ENCODE results near the gene LANCL2. TPM values are rescaled to one million over a fixed set of nuclear protein-coding genes. Genes with fewer than 3 reads are reported as not detected.

LANCL2 gene
- total RNA-seq, 6 donors from 2014 or later, result 4.6 to 19.9 (median 12.6) TPM

- no peak for DNase-seq
- Histone ChIP-seq H3K9me3 (no peaks in the 10 kb centered on the region), H3K27ac (no peak overlapping the region), H3K4me1 (no peaks in the 10 kb centered on the region), H3K27me3 (no peaks in the 10 kb centered on the region), H3K36me3 (peaks cover 0 to 14% (median 7%) of the 10 kb centered on the region in 4 donors), H3K4me3 (no peak overlapping the region)
- peak in 1 of 2 donors; percentile 44 for ATAC-seq (ENCODE audit: low FRiP score in 2 of 2)
- WGBS, 2 donors, result 100% methylated on average over 1 to 2 of the region's 2 CpGs
- TF ChIP-seq POLR2A (IDR thresholded peaks at IDR 0.05) (no peak), EP300 (IDR thresholded peaks at IDR 0.05) (no peak), CTCF (IDR thresholded peaks at IDR 0.05) (no peak), POLR2AphosphoS5 (IDR thresholded peaks at IDR 0.05) (no peak)
These were observed 99.3 kb downstream of the LANCL2 start for GRCh38 chr7:55464422-55464821.

GRCh38 chr7:55465691-55466090, 100.6 kb downstream of the LANCL2 start:
- DNase-seq, result no peak
- H3K27me3 ChIP-seq, result no peaks in the 10 kb centered on the region
- WGBS, 2 donors, result 85 to 88% methylated on average over 2 of the region's 2 CpGs

GRCh38 chr7:55467047-55467593, 102.0 kb downstream of the LANCL2 start:
- TF ChIP-seq POLR2AphosphoS5 (IDR thresholded peaks at IDR 0.05) (no peak), EP300 (IDR thresholded peaks at IDR 0.05) (no peak), POLR2A (IDR thresholded peaks at IDR 0.05) (no peak), CTCF (IDR thresholded peaks at IDR 0.05) (no peak)
- DNase-seq (no peak), ATAC-seq (ENCODE audit: low FRiP score in 2 of 2) (no peak)
- peaks cover 0 to 14% (median 7%) of the 10 kb centered on the region in 4 donors for H3K36me3 ChIP-seq
- H3K27ac ChIP-seq, result no peak overlapping the region
- no peaks in the 10 kb centered on the region for H3K27me3 ChIP-seq
- H3K4me3 ChIP-seq, result no peak overlapping the region
- H3K4me1 ChIP-seq, result peaks cover 0 to 3% (median 0%) of the 10 kb centered on the region in 4 donors
- 96 to 97% methylated on average over 6 to 7 of the region's 7 CpGs for WGBS, 2 donors
- no peaks in the 10 kb centered on the region for H3K9me3 ChIP-seq

More at GRCh38 chr7:55465691-55466090, 100.6 kb downstream of the LANCL2 start:
- Histone ChIP-seq H3K27ac (no peak overlapping the region), H3K4me3 (no peak overlapping the region), H3K4me1 (peaks cover 0 to 3% (median 0%) of the 10 kb centered on the region in 4 donors), H3K9me3 (no peaks in the 10 kb centered on the region), H3K36me3 (peaks cover 0 to 14% (median 7%) of the 10 kb centered on the region in 4 donors)
- no peak for TF ChIP-seq POLR2AphosphoS5 (IDR thresholded peaks at IDR 0.05)
- TF ChIP-seq CTCF (IDR thresholded peaks at IDR 0.05), result no peak
- TF ChIP-seq EP300 (IDR thresholded peaks at IDR 0.05), result no peak
- no peak for TF ChIP-seq POLR2A (IDR thresholded peaks at IDR 0.05)
- ATAC-seq (ENCODE audit: low FRiP score in 2 of 2), result no peak

- H3K4me3 ChIP-seq, result no peak overlapping the region
- H3K27me3 ChIP-seq, result no peaks in the 10 kb centered on the region
- peaks cover 0 to 18% (median 7%) of the 10 kb centered on the region in 4 donors for H3K36me3 ChIP-seq
- DNase-seq, result no peak
- peak overlapping the region in 1 of 4 donors; percentile 7 for H3K27ac ChIP-seq
- TF ChIP-seq POLR2A (IDR thresholded peaks at IDR 0.05) (no peak), EP300 (IDR thresholded peaks at IDR 0.05) (no peak), POLR2AphosphoS5 (IDR thresholded peaks at IDR 0.05) (no peak), CTCF (IDR thresholded peaks at IDR 0.05) (no peak)
- no peaks in the 10 kb centered on the region for H3K9me3 ChIP-seq
- 99% methylated on average over 8 of the region's 8 CpGs for WGBS, 2 donors
- ATAC-seq (ENCODE audit: low FRiP score in 2 of 2), result no peak
- peaks cover 0 to 3% (median 0%) of the 10 kb centered on the region in 4 donors for H3K4me1 ChIP-seq
These were observed 103.4 kb downstream of the LANCL2 start for GRCh38 chr7:55468495-55468894.

- ATAC-seq (ENCODE audit: low FRiP score in 2 of 2), result no peak
- 64 to 75% methylated on average over 2 of the region's 2 CpGs for WGBS, 2 donors
- DNase-seq, result no peak
- peak overlapping the region in 1 of 4 donors; percentile 19 for H3K27ac ChIP-seq
- no peak overlapping the region for H3K4me3 ChIP-seq
- no peaks in the 10 kb centered on the region for H3K27me3 ChIP-seq
- H3K4me1 ChIP-seq, result peaks cover 0 to 3% (median 0%) of the 10 kb centered on the region in 4 donors
- no peaks in the 10 kb centered on the region for H3K9me3 ChIP-seq
- no peak for TF ChIP-seq EP300 (IDR thresholded peaks at IDR 0.05)
- TF ChIP-seq POLR2A (IDR thresholded peaks at IDR 0.05), result no peak
- no peak for TF ChIP-seq CTCF (IDR thresholded peaks at IDR 0.05)
- TF ChIP-seq POLR2AphosphoS5 (IDR thresholded peaks at IDR 0.05), result no peak
- H3K36me3 ChIP-seq, result peaks cover 0 to 13% (median 5%) of the 10 kb centered on the region in 4 donors
These were observed 104.1 kb downstream of the LANCL2 start for GRCh38 chr7:55469271-55469681.
